Right lobe of liver (tissue), 5 donors: ENCODE data around the gene GLCE. TPM values are rescaled to one million over a fixed set of nuclear protein-coding genes. Genes with fewer than 3 reads are reported as not detected.

ENCODE experiments used
- total RNA-seq, 6 experiments: library from RNA; depleted of rRNA in 2 of 6; stranded (reverse); fragments of >200 nt in 2 of 6; fragmentation: NEBNext Ultra II Directional in 3 of 6; extraction: Animal tissue kit (Norgen Biotek cat#: 25700) in 3 of 6; gene quantifications; one replicate each; pipeline versions ENCODE4 v1.1.0 to v1.2.4, GENCODE V29; 2016 to 2023
- donor health status: DM: no; HTN: no; CAD: no.
- donor health status: DM: no; HTN: no; CAD: no.
- donor health status: DM: no; HTN: yes; CAD: no.
- donor health status: DM: no; HTN: yes; CAD: no.

The GLCE gene
- total RNA-seq, 6 experiments from 2014 or later: 8.1 to 23.5 (median 15.4) TPM

Other genes starting within 250 kb of the GLCE start
- gene SPESP1, start 230.1 kb upstream of the GLCE start, total RNA-seq: 1 to 10 TPM in 4 of 6 experiments, under 1 TPM in 2; 0.26 to 2.8 (median 1.4) TPM
- gene NOX5, start 145.9 kb upstream of the GLCE start, total RNA-seq: under 1 TPM in 3 of 6 experiments, not detected in 3; 0.06 to 0.15 (median 0.11) TPM
- 1 to 10 TPM in 3 of 6 experiments, under 1 TPM in 3; 0.28 to 3.0 (median 0.98) TPM for gene PAQR5, start 138.3 kb downstream of the GLCE start, total RNA-seq